Loucy (cell line): Measurements from ENCODE around the gene TACC3.

ENCODE experiments used
- EZH2phosphoT487 ChIP-seq: fragments of 200-600 bp; IDR thresholded peaks from 2 replicates; pipeline ENCODE4 v1.6.1; 2018; ENCODE audit warnings: antibody characterized with exemption, mild to moderate bottlenecking, moderate library complexity, borderline replicate concordance
- TF ChIP-seq, protein P1 (sequence below): fragments of 200-600 bp; sonication (generic); conservative IDR thresholded peaks from 2 replicates; pipeline ENCODE4 v1.5.1; 2014; ENCODE audit warnings: mild to moderate bottlenecking, antibody characterized with exemption, low read length

GRCh38 chr4:1793940-1794808 lies 72.9 kb downstream of the TACC3 start:
- TF ChIP-seq, protein P1, sequence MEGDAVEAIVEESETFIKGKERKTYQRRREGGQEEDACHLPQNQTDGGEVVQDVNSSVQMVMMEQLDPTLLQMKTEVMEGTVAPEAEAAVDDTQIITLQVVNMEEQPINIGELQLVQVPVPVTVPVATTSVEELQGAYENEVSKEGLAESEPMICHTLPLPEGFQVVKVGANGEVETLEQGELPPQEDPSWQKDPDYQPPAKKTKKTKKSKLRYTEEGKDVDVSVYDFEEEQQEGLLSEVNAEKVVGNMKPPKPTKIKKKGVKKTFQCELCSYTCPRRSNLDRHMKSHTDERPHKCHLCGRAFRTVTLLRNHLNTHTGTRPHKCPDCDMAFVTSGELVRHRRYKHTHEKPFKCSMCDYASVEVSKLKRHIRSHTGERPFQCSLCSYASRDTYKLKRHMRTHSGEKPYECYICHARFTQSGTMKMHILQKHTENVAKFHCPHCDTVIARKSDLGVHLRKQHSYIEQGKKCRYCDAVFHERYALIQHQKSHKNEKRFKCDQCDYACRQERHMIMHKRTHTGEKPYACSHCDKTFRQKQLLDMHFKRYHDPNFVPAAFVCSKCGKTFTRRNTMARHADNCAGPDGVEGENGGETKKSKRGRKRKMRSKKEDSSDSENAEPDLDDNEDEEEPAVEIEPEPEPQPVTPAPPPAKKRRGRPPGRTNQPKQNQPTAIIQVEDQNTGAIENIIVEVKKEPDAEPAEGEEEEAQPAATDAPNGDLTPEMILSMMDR: no peak
- TF ChIP-seq EZH2phosphoT487: no peak
